Measurements from ENCODE around the gene TM6SF1.
"Not testable (repeated sequence)": the region's sequence is repeated elsewhere in the genome, so short reads cannot be mapped to it uniquely, and the experiment has no call there.

TM6SF1 gene

DNA sequence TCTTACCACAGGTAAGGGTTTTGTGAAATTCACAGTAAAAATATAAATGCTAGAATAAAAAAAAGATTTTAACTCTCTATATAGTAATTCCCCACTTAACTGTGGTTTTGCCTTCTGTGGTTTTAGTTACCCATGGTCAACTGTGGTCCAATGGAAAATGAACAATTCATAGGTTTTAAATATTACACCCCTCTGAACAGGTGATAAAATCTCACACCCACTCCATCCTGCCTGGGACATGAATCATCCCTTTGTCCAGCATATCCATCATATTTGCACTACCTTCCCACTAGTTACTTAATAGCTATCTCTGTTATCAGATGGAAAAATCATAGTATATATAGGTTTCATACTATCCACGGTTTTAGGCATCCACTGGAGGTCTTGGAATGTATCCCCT, 50.9 kb downstream of the TM6SF1 start:
- no peak overlapping the region for H3K27ac ChIP-seq
- TF ChIP-seq, protein P1, sequence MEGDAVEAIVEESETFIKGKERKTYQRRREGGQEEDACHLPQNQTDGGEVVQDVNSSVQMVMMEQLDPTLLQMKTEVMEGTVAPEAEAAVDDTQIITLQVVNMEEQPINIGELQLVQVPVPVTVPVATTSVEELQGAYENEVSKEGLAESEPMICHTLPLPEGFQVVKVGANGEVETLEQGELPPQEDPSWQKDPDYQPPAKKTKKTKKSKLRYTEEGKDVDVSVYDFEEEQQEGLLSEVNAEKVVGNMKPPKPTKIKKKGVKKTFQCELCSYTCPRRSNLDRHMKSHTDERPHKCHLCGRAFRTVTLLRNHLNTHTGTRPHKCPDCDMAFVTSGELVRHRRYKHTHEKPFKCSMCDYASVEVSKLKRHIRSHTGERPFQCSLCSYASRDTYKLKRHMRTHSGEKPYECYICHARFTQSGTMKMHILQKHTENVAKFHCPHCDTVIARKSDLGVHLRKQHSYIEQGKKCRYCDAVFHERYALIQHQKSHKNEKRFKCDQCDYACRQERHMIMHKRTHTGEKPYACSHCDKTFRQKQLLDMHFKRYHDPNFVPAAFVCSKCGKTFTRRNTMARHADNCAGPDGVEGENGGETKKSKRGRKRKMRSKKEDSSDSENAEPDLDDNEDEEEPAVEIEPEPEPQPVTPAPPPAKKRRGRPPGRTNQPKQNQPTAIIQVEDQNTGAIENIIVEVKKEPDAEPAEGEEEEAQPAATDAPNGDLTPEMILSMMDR (IDR thresholded peaks at IDR 0.05): no peak
- TF ChIP-seq ZFX (IDR thresholded peaks at IDR 0.05; ENCODE audit: borderline replicate concordance): no peak

DNA sequence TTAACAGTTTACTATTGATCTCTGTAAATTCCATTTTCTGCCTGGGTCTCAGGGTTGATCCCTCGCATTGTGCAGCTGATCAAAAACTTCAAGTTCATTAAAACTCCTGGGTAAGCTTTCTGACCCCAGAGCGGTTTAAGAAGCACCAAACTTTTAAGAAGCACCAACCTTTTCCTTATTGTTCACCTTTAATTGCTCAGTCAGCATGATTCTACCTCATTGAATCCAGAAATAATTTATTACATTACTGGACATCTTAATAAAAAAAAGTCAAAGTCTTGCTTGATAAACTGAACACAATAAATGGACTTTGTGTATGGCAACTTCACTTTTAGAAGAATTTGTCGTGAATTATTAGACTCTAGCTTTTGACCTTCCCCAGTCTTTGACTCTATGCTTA, 53.3 kb downstream of the TM6SF1 start:
- no peak overlapping the region for H3K27ac ChIP-seq
- no peak for TF ChIP-seq ZFX (IDR thresholded peaks at IDR 0.05; ENCODE audit: borderline replicate concordance)
- TF ChIP-seq, protein P1 (IDR thresholded peaks at IDR 0.05): no peak

DNA sequence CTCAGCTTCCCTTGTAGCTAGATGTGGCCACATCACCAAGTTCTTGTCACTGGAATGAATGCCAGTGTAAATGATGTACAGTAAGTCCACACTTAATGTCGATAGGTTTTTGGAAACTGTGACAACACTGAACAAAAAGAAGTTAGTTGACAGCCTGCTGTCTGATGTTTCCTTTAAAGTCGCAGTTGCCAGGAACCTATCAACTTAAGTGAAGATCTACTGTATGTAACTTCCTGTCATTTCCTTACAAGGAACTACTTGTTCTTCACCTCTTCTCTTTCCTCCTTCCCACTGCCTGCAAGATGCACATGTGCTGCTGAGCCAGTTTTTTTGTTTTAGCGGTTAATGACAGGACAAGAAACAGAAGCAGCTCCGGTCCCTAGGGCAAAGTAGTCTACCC, 55.6 kb downstream of the TM6SF1 start:
- no peak overlapping the region for H3K27ac ChIP-seq
- no peak for TF ChIP-seq ZFX (IDR thresholded peaks at IDR 0.05; ENCODE audit: borderline replicate concordance)
- TF ChIP-seq, protein P1 (IDR thresholded peaks at IDR 0.05): no peak

DNA sequence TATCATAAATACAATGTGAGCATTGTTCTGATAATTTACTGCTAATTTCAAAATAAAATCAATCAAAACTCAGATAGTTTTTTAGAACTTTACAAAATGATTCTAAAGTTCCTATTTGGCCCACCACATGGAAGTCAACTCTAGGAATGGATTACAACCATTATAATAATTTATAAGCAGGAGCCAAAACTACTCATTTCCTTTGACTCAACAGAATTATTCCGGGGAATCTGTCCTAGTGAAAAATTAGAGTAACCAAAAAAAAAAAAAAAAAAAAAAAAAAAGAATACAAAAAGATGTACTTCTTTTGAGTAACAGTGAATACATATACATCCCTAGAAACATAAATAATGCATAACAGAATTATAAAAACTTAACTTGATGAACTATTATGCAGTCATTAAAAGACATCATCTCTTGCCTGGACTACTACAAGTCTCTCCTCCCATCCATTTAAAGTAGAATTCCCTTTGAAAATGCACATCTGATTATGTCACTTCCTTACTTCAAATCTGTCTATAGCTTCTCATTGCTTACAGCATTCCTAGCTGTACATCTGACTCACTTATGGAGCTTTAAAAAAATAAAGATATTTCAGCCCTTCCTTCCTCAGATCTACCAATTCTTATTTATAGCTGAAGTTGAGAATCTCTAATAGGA, 56.8 kb downstream of the TM6SF1 start:
- H3K27ac ChIP-seq: no peak overlapping the region
- TF ChIP-seq, protein P1 (IDR thresholded peaks at IDR 0.05): 0 out of 2 replicates have a peak, but pooled peaks have one; percentile 2
- TF ChIP-seq ZFX (IDR thresholded peaks at IDR 0.05; ENCODE audit: borderline replicate concordance): no peak

DNA sequence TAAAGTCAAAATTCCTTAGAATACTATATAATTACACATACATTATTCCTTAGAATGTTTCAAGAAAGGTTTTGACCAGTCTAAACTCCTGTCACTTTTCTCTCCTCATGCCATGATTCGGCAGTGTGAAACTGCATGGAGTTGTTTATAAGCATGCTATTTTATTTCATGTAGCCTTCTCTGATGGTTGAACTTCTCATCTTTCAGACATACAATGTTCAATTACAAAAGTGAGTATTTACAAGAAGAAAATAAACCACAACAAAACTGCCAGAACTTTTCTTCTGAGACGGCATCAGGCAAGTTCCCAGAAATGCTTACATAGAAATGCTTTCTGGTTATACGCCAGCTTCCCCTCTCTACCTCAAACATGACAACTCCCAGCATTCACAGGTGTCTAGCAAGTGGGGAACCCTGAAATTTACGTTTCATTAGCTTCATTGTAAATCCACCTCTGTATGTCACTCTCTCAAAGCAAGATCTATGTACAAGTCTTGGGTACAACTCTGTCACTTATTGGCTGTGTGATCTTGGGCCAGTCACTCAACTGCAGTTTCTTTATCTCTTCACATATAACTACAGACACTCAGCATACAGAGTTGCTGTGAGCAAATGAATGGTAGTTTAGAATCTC, 57.4 kb downstream of the TM6SF1 start:
- H3K27ac ChIP-seq: no peak overlapping the region
- TF ChIP-seq ZFX (IDR thresholded peaks at IDR 0.05; ENCODE audit: borderline replicate concordance): no peak
- TF ChIP-seq, protein P1 (IDR thresholded peaks at IDR 0.05): no peak

DNA sequence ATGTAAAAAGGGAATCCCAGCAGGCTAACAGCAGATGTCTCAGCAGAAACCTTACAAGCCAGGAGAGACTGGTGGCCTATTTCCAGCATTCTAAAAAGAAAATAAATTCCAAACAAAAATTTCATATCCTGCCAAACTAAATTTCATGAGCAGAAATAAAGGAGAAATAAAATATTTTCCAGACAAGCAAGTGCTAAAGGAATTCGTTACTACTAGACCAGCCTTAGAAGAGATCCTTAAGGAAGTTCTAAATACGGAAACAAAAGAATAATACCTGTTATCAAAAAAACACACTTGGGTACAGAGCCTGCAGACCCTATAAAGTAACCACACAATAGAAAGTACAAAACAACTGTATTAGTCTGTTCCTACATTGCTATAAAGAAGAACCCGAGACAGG, 58.8 kb downstream of the TM6SF1 start:
- TF ChIP-seq, protein P1 (IDR thresholded peaks at IDR 0.05): no peak
- TF ChIP-seq ZFX (IDR thresholded peaks at IDR 0.05; ENCODE audit: borderline replicate concordance): no peak
- H3K27ac ChIP-seq: no peak overlapping the region

DNA sequence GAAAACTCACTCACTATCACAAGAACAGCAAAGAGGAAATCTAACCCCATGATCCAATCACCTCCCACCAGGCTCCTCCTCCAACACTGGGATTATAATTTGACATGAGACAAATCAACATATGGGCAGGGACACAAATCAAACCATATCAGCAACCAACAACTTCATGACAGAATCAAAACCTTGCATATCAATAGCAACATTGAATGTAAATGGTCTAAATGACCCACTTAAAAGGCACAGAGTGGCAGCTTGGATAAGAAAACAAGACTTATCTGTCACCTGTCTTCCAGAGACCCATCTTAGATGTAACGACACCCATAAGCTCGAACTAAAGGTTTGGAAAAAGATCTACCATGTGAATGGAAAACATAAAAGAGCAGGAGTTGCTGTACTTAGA, 59.4 kb downstream of the TM6SF1 start:
- no peak overlapping the region for H3K27ac ChIP-seq
- TF ChIP-seq, protein P1 (IDR thresholded peaks at IDR 0.05): no peak
- no peak for TF ChIP-seq ZFX (IDR thresholded peaks at IDR 0.05; ENCODE audit: borderline replicate concordance)

DNA sequence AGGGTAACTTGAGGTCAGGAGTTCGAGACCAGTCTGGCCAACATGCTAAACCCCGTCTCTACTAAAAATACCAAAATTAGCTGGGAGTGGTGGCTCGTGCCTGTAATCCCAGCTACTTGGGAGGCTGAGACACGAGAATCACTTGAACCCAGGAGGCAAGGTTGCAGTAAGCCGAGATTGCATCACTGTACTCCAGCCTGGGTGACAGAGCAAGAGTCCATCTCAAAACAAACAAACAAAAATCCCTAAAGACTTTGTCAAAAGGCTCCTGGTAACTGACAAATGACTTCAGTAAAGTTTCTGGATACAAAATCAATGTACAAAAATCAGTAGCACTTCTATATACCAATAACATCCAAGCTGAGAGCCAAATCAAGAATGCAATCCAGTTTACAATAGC, 62.1 kb downstream of the TM6SF1 start:
- H3K27ac ChIP-seq: not testable (repeated sequence)
